ENCODE measurements around the gene CTNND2.

The CTNND2 gene

DNA sequence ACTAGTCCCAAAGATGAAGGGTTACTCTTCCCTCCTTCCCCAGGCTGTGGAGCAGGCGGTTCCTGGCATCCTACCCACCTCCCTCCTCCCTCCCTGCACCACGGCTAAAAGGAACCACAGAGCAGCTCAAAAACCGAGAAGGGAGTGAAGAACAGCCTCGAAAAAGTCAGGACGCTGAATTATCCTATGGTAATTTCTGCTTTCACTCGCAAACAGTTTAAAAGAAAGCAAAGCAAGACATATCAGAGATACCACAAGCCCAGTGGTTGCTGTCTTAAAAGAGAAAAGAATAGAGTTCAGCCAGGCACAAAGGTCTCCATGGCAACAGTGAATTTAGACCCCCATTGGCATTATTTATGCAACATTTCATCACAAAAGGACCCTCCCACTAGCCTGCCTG, 315.4 kb downstream of the CTNND2 start:
- no peak for DNase-seq (ENCODE audit: low read depth)

DNA sequence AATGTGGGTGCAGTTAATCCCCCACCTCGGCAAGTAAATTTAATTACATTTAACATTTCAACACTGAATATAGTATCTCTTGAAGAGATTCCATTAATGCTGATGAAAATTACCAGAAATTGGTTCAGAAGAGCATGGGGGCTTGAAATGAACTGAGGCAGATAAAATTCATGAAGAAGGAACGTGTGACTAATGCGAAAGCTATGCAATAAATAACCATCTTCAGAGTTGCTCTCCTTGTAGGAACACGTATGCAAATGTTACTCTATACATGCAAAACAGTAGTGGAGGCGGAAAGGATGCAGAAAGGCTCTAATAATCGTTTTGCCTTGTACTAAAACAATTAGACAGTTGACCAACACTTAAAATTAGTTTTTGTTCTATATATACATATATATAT, 320.2 kb downstream of the CTNND2 start:
- DNase-seq (ENCODE audit: low read depth): peak; percentile 3

DNA sequence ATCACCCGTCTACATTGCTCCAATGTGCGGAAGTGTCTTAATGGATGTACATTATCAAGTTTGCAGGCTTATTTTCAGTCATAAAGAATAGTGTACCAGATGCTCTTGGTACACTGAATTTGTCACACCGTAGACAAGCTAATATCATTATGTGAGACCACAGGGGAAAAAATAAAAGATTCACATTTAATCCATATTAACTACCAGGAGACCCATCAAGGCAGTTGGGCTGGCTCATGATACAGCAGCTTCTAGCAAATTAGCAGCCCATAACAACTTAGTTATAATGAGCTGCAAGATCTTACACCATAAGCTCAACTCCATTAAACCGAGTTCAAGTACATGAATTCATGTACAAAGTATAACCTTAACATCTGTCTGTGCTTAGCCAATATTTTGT, 324.9 kb downstream of the CTNND2 start:
- no peak for DNase-seq (ENCODE audit: low read depth)

DNA sequence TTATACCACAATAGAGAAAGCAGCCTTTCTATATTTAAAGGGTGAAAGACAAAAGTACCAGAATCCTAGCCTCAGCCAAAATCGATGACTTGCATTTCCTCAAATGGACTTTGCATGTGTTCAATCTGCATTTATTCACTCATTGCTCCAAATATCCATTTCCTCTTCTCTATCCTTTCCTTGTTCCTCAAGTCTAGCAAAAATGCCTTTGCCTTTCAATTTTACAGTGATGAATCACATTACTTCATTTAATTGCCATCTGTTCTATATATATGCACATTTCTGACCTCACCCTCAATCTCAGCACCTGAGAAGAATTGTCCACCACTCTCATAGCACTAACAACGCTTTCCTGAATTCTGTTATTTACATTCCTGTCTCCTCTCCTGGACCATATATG, 329.5 kb downstream of the CTNND2 start:
- no peak for DNase-seq (ENCODE audit: low read depth)

DNA sequence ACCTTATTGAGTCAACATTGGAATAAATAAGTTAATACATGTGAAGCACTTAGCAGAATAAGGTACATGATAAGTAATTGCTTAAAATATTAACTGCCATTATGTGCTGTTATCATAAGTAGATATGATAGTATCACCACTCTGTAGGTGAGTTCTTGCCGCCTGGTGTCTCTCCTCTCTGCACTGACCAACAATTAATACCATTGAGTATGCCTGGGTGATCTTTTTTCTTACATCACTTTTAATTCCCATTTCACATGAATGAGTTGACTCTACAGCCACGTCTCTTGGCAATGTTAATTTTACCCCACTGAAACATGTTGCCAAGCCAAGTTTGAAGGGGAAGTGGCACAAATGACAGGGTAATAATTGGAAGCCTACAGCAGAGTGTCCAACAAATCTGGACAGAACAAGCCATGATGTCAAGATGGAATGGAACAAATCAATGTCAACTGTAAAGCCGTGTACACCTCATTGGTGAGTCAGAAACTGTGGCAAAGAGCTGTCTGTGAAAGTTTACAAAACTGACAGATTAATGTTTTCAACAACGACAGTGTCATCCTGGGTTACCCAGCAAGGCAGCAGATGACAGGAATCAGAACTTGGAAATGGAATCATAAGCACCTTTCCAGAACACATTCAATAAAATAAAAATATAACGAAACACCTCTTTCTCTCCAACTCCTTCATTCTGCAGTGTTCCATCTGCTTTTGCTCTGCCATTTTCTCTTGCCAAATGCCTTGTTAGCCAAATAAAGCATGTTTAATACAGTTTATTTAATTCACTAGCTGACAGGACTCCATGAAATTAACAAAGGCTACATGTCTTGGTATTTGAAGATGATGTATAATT, 330.9 kb downstream of the CTNND2 start:
- no peak for DNase-seq (ENCODE audit: low read depth)

DNA sequence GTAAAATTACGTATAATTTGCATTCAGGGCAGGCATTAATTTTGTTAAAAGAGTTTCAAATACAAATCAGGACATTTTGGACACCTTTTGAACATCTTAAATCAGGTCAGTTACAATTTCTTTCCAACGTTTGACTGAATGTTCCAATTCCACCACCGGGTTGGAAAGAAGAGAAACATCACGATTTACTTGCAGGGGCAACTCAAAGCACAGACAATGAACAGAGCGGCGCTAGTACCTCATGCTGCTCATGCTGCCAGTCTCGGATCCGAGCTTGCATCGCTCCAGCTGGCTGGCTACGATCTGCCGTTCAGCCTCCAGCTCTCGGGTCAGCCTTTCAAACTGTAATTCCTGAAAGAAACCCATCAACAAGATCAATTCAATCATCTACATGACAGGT, 339.5 kb downstream of the CTNND2 start:
- no peak for DNase-seq (ENCODE audit: low read depth)

DNA sequence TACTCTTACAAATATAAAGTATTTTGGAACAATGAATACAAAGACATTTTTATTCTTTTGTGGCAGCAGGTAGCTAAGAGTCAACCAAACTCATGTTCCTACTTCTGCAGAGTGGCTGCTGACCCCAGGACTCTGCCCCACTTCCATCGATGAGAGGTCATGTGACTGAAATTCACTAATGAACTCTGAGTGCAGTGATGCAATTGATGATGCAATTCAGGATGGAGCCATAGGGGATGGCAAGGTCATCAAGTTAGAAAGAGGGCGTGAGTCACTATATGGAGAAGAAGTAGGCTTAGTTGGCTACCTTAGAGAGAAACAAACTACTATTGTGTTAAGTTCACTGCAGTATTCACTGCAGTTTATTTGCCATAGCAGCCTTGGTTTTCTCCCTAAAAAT, 340.4 kb downstream of the CTNND2 start:
- no peak for DNase-seq (ENCODE audit: low read depth)

DNA sequence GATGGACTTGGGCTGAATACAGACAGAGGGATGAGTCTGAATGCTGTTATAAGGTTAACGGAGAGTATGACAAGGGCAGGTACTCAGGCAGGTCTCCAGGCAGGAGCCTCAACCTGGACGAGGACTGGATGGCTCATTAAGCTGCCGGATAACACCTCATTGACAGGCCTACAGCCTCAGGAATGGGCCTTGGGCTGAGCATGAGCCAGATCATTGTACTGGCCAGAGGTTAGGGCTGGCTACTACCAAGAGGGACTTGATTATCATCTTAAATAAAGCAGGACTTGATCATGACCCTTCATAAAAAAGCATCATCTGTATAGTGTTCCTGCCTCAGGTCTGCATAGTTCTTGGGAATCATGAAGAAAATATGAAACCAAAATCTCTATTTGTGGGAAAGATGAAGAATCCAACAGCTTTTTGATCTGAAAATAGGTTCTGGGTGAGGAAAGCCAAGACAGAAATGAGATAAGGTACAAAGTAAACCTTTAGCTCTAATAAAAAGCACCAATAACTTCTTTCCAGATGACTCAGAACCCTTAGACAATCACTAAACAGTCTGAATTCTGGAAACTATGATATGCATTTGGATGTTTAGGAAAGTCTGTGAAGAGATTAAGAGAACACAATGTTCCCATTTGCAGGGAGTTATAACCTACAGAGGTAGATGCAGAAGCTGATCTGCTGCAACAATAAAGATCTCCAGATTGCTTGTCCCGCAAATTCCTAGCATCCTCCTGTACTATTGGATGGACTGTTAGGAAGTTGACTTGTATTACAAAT, 343.1 kb downstream of the CTNND2 start:
- no peak for DNase-seq (ENCODE audit: low read depth)

DNA sequence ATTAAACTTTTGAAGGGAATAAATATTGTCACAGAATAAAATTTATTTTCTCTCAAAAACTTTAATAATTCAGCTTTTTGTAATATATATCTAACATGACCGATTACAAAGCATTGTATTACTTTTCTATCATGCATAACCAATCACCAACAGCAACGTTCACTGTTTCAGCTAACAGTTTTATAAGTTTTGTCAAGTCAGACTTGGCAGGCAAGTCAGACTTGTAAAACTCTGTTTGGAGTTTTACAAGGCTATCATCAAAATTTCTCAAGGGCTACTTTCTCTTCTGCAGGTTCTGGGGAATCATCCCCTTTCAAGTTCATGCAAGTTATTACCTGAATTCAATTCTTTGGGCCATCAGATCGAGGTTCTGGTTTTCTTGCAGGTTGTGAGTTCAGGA, 347.2 kb downstream of the CTNND2 start:
- DNase-seq (ENCODE audit: low read depth): no peak

DNA sequence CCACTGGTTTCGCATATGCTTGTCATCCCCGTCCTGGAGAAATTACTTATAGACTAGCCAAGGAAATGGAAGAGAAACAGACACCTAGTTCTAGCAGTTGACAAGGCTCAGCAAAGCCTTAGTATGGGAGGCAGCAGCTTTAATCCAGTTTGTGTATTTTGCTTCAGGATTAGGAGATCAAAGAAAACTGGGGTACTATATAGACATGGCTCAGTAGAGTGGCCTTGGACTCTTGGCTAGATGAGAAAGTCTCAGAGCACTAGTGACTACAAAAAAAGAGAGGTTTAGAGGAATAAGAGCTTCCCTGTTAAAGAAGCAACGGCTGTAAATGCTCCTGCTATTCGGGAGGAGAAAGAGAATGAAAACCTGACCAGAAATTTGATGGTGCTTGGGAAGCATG, 349.1 kb downstream of the CTNND2 start:
- no peak for DNase-seq (ENCODE audit: low read depth)

DNA sequence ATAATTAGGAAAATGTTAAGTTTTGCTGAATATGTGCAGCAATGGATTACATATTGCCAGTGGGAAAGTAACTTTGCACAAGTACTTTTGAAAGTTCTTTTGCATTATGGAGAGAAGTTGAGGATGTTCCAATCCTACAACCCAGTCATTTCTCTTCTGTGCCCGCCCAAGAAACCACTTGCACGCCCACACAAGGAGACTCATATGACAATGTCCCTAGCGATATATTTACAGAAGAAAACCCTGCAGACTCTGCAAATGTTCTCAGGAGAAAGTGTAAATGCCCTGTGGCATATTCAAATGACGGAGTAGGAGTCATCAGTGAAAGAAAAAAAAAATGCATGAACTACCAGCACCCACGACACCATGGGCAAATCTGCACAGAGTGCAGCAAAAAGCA, 356.5 kb downstream of the CTNND2 start:
- DNase-seq (ENCODE audit: low read depth): no peak

DNA sequence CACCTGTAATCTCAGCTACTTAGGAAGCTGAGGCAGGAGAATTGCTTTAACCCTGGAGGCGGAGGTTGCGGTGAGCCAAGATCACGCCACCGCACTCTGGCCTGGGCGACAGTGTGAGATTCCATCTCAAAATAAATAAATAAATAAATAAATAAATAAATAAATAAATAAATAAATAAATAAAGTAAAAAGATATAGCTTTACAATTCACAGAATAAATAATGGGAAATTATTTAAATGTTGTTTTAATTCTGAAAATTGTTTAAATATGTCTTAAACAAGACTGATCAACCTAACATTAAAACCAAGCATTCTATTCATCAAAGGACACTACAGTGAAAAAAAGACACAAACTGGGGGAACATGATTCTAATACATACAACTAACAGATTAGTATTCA, 357.1 kb downstream of the CTNND2 start:
- DNase-seq (ENCODE audit: low read depth): no peak

DNA sequence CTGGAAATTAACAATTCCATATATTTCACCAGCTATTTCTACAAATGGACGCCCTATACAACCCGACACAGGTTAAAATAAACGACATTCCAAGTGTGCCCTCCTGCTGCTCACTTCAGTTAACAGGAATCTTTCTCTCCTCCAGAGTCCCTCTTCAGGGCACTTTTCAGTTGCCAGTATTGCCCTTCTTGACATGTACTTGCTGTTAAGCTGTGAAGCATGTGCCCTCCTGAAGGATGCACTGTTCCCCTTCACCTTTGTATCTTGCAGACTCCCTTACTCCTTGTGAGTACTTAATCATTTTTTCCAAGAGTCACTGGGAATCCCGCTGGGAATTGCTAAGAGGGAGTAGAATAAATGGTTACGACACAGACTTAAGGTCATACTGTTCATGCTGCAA, 364.1 kb downstream of the CTNND2 start:
- no peak for DNase-seq (ENCODE audit: low read depth)

DNA sequence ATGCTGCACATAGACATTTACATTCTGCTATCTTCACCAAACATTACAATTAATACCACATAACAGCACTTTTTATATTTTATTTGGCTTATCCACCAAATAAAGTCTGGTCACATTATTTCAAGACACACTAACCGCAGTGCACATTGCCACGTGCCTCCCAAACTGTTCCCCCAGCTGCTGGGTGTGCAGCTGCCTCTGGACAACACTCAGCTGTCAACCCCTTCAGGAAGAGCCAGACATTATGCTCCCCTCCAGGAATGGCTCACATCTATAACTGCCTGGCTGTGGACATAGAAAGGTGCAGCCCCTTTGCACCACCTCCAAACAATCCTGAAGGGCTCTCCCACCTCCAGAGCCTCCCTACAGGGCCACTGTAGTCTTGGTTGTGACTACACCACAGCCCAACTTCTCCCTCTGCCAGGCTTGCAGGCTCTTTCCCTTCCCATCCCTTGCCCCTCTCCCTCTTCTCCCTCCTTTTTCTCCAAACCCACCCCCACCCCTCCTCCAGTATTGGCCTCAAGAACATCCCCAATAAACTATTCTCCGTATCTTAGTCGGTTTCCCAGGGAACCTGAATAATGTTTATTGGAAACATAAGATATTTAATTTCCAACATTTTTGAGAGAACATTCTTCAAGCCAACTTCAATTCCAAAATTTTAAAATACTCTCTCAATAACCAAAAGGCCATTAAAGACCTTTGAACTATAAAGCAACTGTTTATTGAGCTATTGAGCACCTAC, 372.3 kb downstream of the CTNND2 start:
- DNase-seq (ENCODE audit: low read depth): no peak

DNA sequence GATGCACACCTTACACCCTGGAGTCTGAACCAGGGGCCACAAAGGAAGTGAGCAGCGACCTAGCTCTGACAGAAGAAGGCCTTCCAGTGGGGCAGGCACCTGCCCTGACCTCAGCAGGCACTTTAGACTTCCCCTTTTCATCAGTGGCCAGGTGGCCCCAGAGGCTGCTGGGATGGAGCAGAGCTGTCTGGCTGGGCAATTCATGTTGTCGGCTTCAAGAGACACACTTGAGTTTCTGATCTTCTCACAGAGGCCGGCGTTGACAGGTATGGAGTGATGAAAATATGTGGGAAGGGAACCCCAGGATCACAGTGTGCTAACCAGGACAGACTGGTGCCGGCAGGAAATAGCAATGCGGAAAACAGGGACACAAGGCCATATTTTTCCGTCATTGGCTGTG, 375.5 kb downstream of the CTNND2 start:
- DNase-seq (ENCODE audit: low read depth): no peak

DNA sequence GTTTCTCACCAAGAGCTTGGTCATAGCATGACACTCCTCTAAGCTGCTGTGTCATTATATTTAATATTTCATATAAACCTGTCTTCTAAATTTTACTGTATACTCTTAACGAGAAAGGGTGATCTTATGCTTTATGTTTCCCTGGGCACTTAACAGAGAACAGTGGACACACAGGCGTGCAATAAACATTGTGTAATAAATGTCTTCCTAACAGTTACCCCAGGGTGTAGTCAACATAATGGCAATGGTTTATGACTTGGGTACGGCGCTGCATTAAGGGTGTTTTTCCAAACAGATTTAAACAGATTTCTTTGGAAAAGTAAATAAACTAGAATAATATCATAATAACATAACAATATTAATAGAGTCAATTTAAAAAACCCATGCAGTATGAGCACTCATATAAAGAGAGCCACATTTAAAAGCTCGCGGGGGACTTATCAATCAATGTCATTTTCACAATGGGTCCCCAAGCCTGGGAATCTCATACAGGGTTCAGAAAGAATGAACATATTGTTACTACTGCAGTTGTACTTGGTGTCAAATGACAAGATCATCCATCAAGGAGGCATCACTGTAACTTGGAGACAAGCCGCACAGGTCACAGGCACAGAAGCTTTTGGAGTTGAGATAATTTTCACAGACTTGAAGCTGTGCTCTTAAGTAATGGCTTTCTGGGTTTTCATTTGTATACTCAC, 376.4 kb downstream of the CTNND2 start:
- DNase-seq (ENCODE audit: low read depth): no peak

DNA sequence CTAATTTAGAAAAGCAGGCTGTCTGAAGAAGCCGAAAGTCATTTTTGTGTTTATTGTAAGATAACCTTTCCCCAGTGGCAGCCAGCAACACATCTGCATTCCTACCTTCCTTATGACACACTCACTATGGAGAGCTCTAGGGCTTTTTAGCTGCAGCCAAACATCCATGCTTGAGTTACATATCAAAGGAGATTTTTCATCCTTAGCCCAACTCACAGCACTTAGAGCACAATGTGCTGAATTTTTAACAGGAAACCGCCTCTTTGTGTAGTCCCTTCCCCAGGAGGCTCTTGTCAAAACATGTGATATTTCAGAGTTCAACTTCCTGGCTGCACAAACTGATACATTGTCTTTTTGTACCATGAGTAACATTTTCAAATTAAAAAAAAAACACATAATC, 379.2 kb downstream of the CTNND2 start:
- no peak for DNase-seq (ENCODE audit: low read depth)

DNA sequence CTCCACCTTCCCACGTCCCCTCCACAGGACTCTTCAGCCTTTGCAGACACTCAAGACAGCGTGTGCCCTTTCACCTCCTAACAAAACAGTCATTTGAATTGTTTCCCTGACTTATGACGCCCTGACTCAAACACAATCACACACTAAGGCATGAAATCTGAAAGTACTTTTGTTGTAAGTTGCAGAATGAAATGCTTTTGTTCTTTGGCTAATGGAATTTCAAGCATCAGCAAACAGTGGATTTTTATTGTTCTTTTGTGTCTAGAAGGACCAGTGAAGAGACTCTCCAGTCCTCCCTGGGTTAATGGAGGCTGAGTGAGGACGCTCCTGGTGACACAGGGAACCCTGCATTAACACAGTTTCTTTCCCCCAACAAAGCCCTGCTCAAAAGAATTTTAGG, 380.1 kb downstream of the CTNND2 start:
- no peak for DNase-seq (ENCODE audit: low read depth)

DNA sequence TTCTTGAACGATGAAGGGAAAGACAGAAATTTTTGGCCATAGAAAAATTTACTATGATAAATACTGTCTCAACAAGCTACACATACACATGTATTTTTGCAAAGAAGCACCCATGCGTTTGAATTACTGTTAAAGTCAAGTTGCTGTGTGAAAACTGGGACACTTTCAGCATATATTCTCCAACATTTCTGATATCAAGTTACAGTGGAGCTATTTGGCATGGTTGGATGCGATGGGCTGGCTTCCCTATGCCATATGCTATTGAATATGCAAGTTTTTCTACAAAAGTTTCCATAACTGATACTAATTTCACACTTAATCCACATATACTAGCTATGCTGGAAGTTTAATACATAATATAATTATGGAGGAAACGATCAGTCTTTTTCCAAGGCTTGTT, 381.4 kb downstream of the CTNND2 start:
- no peak for DNase-seq (ENCODE audit: low read depth)

DNA sequence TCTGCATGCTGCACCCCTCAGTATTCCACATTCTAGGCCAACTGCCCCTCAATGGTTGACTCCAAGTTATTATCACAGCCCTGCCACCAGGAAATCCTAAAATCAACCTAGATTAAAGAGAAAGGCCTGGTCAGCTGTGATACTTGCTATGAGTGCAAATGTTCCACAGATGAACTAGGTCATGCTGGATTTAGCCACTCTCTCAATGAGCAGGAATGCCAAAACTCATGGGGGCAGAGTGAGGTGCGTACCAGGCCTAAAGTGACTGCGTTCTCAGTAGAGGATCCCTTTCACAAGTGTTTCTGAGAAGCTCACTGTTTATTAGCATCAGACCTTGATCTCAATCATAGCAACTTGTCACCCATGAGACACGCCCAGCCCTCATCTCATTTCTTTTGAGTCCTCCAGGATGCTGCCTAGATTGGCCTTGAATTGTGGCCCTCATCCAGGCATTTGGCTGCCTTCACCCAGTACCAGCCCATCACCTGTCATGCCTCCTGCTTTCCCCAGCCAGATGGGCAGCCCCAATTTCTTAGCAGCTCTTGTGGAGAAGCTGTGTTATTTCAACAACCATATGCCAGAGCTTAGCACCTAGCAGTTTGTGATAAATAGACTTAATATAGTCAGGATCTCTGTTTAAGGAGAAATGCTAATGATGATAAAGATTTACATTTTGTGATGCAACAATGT, 383.9 kb downstream of the CTNND2 start:
- DNase-seq (ENCODE audit: low read depth): no peak

DNA sequence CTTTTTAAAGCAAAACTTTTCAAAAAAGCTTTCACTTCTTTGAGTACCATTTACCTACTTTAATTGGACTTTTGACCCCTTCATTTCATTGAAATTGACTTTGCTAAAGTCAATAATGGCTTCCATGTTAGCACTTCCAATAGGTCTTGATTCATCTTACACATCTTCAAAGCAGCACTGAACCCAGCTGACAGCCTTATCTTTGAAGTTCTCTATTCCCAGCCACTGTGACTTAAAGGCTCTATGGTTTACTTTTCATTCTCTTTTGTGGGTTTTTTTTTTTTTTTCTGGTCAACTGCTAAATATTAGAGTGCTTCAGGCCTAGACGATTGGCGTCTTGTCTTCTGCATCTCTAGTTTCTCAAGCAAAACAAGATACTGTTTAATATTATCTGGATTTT, 385.0 kb downstream of the CTNND2 start:
- DNase-seq (ENCODE audit: low read depth): no peak

DNA sequence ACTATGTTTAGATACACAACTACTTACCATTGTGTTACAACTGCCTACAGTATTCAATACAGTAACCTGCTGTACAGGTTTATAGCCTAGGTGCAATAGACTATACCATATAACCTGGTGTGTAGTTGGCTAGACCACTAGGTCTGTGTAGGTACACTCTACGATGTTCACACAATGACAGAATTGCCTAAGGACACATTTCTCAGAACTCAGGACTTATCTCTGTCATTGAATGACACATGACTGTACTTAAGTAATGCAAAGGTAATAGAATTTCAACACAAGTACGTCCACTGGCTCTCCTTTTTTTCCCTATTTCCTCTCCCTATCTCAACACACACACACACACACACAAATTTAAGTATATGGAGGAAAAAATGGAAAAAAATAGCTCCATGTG, 385.6 kb downstream of the CTNND2 start:
- DNase-seq (ENCODE audit: low read depth): no peak
